ENCODE results near the gene OCA2.

Gene OCA2

DNA sequence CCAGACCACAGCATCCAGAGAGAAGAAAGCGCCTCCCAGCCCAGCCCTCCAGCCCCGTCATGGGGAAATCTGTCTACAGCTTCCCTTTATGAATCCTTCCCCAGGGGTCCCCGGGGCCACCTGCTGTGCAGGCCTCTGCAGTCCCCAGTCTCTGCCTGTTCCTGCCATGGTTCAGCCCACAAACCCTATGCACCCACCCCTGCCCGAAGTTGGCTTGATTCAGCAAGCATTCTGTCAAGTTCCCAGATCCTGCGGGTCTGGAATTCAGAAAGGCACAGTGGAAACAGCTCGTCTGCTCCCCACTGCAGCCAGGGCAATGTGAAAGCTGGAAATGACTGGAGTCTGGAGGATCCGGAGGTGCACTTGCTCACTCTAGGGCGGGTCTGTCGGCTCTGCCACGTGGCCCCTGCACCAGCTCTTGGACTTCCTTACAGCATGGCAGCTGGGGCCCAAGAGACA is 2.9 kb upstream of the OCA2 start:
- DNase-seq, result no peak

DNA sequence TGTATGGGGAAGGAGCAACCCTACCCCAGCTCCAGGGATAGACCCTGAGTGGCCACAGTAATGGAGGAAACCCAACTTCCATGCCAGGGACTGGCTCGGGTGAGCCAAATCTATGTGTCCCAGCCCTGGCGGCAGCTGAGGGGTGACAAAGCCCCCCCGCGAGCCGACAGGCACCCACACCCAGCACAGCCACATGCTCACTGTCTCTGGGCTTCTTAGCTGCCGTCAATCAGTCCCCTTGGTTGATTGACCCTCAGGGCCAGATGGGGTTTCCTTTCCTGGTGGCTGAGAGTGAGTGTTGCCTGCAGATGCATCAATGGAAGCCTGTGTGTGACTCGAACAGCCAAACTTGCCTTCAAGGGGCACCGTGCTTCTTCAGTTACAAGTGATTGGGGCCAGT is 2.1 kb upstream of the OCA2 start:
- DNase-seq, result no peak

DNA sequence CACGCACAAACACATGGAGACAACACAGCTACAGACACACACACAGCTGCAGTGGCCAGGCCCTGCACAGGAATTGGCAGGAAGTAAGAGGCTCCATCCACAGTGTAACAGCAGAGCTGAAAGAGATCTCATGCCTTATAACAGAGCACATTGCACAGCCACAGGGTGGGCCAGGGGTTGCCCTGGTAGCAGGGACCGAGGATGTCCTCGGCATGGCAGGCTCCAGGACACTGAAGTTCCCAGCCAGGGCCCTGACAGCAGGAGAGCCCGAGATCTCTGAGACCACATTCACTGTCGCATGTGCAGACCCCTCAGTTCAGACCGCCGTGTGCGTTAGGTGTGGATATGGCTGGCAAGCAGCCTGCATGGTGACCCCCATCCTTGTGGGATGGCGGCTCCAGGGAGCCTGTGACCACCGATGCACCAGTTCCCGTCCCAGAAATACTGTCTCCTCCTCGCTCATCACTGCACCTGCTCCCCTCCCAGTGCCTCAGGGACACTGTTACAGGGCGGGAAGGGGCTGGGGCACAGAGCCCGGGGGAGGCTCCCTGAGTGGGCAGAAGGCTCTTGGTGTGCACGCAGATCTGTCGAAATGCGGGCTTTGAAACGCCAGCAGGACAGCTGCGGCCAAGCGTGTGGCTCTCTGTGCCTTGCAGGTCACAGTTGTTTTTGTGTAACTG is 1.5 kb upstream of the OCA2 start:
- DNase-seq, result no peak

DNA sequence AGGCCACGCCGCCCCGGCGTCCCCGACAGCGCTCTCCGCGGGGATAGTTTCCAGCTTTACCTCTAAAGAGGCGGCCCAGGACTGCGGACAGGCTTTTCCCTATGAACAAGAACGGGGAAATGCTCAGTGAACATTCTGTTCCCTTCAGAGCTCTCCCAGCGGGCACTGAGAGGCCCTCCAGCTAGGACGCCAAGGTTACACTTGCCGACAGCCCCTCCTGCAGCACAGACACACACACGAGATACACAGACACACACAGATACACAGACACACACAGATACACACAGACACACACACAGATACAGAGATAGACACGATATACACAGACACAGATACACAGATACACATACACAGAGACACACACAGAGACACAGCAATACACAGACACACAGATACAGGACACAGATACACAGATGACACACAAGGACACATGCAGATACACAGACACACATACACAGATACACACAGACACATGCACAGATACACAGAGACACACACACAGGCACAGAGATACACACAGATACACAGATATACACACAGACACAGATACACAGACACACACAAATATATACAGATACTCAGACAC is 533 bp upstream of the OCA2 start:
- DNase-seq, result no peak

DNA sequence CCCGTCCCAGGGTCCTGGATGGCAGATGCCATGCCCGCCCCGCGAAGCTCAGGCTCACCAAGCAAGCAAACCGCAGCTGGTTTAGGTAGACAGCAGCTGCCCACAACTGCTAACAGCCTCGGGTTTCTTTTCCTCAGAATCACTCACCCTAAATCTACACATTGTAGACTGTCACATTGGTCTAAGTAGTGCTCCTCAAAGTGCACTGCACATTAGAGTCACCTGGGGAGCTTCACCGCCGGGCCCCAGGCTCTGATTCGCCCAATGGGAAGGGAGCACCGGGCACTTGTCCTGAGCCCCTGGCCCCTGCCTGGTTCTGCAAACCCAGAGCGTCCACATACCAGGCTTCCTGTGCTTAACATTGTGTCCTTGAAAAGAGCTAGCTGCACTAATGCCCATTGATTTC is 752 bp downstream of the OCA2 start:
- DNase-seq, result no peak

DNA sequence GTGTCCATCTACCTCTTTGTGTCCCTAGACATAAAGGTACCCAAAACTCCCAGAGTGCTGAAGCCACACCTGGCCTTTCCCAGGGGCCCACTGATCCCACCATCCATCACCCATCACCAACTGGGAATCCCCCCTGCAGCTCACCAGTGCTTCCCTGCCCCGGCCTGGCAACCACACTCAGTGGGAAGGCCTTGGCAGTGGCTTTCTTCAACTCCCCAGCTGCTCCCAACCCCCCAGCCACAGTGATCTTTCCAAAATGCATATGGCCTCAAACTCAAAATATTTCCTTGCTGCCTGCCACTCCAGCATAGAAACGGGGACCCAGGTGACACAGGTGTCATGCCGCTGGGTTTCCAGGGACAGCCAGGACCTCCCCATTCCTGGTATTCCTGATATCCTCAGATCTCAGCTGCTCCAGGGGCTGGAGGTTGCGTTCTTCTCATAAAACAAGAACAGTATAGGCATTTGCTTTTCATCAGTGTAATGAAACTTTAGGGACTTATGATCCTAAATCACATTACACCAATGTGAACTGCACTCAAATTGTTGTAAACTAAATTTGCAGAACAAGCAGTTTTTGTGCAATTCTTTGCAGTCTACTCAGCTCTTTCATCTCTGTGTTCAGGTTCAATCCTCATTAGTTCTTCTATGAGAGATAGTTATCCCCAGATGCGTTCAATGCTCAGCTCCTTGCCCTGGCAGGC is 1.3 kb downstream of the OCA2 start:
- DNase-seq, result no peak

DNA sequence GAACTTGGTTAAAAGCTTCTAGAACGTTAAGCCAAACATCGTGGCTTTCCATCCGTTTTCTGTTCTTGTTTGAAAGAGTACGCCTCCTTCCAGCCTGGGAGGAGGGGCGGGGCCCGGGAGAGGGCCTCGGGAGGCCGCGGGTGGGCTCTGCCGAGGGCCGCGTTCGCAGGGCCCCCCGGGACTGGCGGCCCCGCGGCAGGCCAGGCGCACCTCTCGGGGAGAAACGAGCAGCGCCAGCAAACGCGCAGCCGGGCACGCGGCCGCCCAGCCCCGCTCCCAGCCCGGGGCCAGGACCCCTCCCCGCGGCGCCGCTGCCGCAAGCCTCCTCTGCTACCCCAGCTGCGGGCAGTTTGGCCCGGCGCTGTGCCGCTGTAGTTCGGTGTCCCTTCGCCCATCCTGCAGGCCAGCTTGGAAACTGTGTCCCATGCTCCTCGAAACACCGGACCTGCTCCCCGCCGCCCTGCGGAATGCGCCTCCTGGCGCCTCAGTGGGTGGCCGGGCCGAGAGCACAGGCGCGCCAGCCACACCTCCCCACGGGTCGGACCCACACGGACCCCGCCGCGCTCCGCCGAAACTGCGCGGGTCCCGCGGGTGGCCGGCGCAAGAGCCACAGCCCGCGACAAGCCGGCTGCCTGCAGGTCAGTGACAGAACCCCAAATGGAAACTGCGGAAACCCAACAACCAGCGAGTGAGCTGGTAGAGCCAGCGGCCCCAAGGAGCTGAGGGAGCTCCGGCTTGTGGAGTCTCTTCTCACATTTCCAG is 2.3 kb downstream of the OCA2 start:
- no peak for DNase-seq

DNA sequence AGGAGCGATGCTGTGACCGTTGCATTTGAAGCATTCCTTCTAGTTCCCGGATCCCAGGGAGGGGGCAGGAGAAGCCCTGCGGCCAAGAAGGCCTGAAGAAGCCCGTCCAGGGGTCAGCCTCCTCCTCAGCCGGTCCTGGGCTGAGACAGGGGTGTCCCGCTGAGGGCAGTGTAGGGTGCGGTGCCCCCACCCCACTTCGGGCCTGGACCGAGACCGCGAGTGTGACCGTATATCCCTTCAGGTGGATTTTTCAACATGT is 2.8 kb downstream of the OCA2 start:
- no peak for DNase-seq

DNA sequence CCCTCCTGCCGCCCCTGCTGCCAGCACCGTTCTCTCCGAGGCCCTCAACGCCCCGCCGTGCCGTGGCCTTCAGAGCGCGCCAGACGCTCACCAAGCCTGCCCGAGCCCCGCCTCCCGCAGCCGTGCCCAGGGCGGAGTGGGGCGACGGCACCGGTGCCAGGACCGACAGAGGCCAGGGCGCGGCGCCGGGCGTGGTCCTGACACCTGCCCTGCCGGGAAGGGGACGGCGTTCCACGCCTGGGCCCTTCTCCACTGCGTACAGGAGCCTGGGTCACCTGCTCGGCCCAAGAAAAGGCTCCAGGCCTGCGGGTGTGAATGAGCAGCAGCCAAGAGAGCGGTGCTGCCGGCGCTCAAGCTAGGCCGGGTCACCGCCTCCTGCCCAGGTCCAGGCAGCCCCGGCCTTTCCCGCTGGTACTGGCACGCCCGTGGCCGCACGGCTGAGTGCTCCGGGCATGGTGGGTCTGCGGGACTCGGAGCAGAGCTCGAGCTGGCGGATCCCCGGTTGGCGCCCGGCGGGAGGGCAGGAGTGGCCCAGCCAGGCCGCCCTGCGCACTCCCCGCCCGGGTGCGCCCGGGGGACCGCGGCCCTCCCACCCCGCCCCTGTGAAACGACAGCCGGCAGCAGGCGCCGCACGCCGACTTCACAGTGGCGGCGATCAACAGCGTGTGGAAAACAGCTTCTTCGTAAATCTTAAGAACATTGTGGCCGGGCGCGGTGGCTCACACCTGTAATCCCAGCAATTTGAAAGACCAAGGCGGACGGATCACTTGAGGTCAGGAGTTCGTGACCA is 4.2 kb downstream of the OCA2 start:
- no peak for DNase-seq

DNA sequence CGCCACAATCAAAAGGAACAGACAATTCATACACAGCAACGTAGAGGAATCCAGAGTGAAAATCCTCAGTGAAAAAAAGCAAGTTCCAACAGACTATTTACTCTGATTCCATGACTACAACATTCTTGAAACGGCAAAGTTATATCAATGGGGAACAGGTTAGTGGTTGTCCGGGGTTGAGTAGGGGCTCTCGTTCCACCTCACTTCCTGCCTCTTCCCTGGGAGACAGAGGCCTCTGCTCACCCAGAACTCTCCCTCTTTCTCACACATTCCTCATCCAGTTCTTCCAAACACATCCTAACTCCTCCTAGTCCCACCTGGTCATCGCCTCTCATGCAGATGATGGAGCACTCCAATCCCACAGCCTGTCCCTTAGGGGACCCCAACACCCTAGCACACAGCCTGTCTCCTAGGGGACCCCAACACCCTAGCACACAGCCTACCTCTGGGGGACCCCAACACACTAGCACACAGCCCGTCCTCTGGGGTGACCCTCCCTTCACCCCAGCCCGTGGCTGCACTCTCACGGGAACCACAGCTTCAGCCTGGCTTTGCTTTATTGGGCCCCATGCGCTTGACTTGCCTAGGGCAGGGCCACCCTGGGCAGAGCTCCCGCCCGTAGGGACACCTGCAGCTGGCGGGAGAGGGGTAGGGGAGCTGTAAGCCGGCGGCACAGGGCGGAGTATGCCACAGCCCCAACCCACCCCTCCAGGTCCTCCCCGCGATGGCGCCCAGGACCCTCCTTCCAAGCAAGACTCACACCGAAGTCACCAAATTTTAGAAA is 5.2 kb downstream of the OCA2 start:
- no peak for DNase-seq

DNA sequence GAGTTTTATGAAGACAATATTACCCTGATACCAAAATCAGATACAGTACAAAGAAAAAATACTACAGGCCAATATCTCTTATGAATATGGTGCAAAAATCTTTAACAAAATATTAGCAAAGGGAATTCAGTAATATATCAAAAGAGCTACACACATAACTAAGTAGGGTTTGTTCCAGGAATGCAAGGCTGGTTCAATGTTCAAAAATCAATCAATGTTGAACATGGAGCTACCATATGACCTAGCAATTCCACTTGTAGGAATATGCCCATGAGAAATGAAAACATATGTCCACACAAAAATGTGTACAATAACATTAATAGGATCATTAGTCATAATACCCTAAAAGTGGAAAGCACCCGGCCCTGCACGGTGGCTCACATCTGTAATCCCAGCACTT is 7.8 kb downstream of the OCA2 start:
- no peak for DNase-seq

DNA sequence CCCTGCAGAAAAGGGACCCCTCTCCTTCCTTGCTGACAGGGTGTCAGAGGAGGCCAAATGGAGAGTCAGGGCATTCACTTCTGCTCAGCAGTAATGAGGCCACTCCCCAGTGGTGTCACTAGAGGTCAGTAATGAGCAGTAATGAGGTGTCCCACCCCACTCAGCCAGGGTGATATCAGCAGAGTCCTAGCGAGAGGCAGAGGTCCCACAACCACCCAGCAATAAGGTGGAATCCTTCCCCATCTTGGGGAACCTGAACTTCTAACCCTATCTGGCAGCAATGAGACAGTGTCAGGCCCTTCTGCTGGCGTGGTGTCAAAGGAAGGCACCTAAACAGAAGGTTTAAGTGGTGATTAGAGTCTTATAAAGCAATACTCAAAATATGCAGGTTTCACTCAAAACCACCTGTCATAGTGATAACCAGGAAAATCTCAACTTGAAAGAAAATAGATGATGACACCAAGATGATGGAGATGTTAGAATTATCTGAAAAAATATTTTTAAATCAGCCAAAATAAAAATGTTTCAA is 12.9 kb downstream of the OCA2 start:
- no peak for DNase-seq

DNA sequence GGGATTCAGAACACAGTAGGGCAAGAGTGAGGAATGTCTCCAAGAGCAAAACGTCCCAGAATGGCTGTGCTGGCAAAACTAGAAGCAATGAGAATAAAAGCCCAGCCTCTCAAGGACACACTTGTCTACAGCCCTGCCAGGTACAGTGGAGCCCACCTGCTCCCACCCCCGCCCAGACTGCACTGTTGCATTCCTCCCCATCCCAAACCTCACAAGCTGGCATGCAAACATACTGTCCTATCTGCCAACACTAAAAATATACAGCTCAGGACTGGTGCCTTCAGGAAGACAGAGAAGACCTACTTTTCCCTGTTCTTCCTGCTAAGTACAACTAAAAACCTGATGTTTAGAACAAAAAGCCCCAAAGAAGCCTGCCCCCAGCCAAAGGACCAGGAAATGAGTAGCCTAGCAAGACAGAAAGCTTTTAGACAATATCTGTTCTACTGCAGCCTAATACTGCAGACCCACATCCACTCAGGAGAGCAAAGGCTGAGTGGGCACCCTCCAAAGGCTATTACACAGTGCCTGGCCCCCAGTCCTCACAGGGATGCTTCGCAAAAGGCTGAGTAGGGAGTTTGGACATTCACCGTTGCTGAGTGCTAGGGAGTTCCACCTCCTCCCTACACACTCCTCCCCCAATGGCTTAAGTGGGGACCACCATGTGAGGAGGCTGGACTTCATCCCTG is 13.5 kb downstream of the OCA2 start:
- DNase-seq, result no peak

DNA sequence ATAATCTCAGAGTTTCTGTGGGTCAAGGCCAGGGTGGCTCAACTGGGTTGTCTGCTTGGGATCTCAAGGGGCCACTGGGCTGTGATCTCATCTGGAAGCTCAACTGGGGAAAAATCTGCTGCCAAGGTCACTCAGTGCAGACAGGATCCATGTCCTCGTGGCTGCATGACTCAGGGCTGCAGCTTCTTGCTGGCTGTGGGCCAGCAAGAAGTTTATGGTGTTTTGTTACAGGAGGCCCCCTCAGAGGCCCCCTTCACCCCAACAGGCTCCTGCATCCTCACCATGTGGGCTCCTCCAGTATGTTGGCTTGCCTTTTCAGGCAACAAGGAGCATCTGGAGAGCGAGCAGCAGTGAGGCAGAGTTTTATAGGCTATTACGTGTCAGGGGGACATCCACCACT is 14.6 kb downstream of the OCA2 start:
- DNase-seq, result no peak

DNA sequence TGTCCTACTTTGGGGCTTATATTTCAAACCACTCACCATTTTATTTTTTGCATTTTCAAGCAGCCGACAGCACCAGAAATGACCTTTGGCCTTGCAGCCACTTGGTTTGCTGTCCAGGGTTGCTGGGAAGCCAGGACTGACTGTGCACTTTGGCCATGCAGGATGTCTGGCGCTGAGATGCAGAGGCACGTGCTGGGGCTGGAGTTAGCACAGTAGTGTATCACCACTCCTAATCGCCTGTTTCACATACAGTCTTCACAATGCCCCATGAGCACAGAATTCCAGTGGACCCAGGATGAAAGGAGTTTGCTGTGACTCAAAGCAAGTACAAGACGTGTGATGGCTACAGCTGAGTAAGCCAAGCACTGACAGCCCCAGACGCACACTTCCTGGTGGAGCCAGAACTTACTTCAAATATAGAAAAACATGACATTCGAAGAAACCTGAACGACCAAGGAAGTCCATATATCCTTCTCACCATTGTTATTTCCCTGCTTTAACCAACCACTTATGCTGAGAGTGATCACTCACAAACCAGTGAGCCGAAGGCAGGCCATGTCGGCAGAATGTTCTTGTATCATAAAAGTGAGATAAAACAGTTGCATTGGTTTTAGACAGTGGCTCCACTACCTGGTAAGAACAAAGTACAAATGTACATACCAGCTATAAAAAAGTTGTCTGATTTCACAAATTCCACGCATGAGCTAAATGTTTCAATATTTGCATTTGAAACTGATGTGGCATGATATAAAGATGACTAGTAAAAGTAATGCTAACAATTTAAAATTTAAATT is 16.0 kb downstream of the OCA2 start:
- no peak for DNase-seq

DNA sequence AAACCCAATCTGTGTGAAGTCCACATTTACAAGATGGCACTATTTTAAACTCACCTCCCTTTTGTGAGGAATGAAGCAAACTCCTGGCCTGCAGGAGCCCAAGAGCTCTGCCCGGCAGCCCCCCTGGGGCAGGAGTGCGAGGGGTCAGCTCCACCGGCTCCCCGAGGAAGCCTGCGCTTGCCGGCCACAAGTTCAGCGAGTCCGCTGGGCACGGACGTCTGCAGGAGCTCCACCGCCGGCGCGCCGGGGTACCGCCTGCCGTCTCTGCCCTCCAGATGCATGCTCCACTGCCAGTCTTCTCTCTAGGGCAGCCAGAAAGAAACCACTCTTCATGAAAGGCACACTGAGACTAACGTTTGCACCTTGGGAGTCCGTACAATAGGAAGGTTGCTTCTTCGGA is 17.5 kb downstream of the OCA2 start:
- no peak for DNase-seq

DNA sequence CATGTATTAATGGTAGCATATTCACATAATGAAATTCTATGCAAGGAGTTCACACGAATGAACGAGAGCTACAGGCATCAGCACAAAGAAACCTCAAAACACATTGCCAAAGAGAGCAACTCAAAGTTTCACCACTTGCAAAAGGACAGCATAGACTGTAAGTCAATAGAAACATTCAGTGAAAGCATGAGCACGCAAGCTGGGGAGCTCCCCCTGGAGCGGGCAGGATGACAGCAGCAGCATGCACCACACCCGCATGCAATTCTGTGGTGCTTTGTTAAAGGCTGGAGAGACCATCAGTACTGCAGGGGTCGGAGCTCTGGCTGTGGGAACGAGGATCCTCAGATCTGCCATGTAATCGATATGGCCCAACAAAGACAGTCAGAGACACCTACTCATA is 18.7 kb downstream of the OCA2 start:
- no peak for DNase-seq

DNA sequence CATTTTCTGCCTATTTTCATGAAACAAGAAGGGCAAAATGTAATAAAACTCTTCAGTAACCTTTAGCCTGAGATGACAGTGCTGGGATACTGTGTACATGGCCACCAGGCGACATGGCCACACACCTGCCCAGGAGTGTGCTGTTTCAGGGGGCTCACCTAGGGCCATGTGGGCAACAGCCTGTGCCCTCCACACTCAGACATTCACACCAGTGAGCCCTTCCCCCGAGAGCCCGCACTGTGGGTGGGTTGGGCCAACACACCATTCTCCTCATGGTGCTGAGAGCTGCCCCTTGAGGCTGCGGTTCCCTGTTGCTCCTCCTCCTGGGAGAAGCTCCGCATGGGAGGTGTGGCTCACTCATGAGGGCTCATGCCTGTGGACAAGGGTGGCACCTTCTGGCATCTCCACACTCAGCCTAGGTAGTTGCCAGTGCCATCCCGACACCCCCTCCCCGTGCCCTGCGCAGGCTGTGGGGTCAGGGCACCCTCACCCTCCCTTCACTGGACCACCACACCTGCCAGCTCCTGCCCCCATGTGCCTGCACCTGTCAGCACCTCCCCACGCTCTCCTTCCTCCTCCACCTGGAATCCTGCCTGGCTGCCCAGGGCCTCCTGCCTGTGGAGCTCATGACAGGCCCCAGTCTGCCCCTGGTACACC is 19.7 kb downstream of the OCA2 start:
- DNase-seq, result no peak

DNA sequence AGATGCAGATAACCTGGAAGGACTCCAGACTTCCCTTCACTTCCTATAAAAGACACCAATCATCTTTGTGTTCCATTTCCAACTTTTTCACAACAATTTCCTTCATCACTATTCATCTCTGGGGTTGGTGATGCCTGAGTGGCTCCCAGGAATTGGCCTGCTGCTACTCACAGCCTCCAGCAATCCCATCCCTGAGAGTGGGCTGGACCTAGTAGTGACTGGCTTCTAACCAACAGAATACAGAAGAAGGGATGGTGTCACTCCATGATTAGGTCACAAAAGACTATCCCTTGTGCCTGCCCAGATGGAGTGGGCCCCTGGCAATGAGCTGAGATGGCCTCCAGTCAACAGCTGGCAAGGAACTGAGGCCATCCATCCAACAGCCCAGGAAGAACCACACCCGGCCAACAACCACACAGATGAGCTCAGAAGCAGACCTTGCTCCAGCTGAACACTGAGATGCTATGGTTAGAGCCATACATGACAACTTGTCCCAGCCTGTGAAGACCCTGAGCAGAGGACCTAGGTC is 20.9 kb downstream of the OCA2 start:
- no peak for DNase-seq

DNA sequence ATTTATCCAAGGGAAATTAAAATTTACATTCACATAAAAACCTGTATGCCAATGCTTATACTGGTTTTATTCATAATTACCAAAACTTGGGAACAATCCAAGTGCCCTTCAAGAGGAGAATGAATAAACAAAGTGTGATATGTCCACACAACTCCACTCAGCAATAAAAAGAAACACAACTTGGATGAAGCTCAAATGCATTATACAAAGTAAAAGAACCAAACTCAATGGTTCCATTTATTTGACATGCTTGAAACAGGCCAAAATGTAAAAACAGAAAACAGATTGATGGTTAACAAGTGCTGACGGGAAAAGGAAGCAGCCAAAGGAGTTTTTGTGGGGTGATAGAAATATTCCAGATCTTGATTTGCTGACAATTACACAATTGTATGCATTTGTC is 23.5 kb downstream of the OCA2 start:
- no peak for DNase-seq
